Activated naive CD8-positive, alpha-beta T cell treated with anti-CD3 and anti-CD28 coated beads, Interleukin-2, amount 50 U/mL, for 24 hours (primary cell): ENCODE data around the gene COA7.

Source experiments
- ATAC-seq: fragments of 150-1000 bp; cut with Tn5 transposase; one replicate; pipeline ENCODE4 v1.10.0; 2021
- DNase-seq: peaks from one replicate; pipeline ENCODE4 v3.0.0; 2021
- H3K27ac Mint-ChIP-seq: one replicate; pipeline ENCODE4 v1.8.0; 2021; ENCODE audit warnings: mild to moderate bottlenecking, mixed read lengths
- H3K27me3 Mint-ChIP-seq: one replicate; pipeline ENCODE4 v1.8.0; 2021; ENCODE audit warnings: mixed read lengths
- H3K36me3 Mint-ChIP-seq: one replicate; pipeline ENCODE4 v1.8.0; 2021; ENCODE audit warnings: low read depth, mixed read lengths
- H3K4me1 Mint-ChIP-seq: one replicate; pipeline ENCODE4 v1.8.0; 2021; ENCODE audit warnings: mixed read lengths
- H3K4me3 Mint-ChIP-seq: one replicate; pipeline ENCODE4 v1.8.0; 2021; ENCODE audit warnings: mild to moderate bottlenecking, moderate library complexity, mixed read lengths
- H3K9me3 Mint-ChIP-seq: one replicate; pipeline ENCODE4 v1.8.0; 2021; ENCODE audit warnings: mixed read lengths

Gene COA7

DNA sequence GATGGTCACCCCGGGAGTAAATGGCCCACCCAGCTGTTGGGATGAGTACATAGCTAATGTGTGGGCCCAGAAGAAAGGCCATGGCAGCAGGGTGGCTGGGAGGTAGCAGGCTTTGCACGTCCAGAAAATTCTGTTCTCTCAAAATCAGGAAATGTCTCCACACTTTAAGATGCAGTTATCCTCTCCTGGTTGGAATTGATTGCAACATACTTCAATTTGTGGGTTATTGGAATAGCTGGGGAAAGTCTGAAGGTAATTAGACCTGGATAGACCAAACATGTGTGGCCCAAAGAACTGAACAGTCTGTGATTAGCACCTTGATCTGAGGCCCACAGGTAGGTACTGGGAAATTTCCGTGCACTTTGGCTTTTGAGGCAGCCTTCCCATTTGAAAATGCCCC is 30.2 kb downstream of the COA7 start:
- Mint-ChIP-seq H3K27me3 (no peaks in the 10 kb centered on the region), H3K36me3 (peaks cover 3% of the 10 kb centered on the region), H3K9me3 (no peaks in the 10 kb centered on the region), H3K27ac (no peak overlapping the region), H3K4me3 (no peak overlapping the region), H3K4me1 (peaks cover 6% of the 10 kb centered on the region)
- ATAC-seq, result no peak
- DNase-seq, result no peak

DNA sequence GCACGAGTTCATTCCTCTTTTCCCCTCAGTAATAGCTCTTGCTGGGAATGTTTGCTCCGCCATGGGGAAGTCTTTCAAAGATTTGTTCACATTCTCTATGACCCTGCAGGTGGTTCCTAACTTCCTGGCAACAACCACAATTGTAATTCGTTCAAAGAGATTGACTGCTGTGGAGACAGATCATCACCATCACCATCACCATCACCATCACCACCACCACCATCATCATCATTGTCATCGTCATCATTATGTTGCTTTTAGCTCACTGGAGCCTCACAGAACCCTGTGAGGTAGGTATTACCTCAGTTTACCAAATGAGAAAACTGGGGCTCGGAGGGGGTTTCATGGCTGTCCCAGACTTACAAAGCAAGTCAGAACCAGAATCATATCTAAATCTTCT is 30.9 kb downstream of the COA7 start:
- DNase-seq, result no peak
- peaks cover 3% of the 10 kb centered on the region for H3K36me3 Mint-ChIP-seq
- peaks cover 6% of the 10 kb centered on the region for H3K4me1 Mint-ChIP-seq
- no peaks in the 10 kb centered on the region for H3K9me3 Mint-ChIP-seq
- ATAC-seq, result no peak
- no peak overlapping the region for H3K27ac Mint-ChIP-seq
- no peak overlapping the region for H3K4me3 Mint-ChIP-seq
- no peaks in the 10 kb centered on the region for H3K27me3 Mint-ChIP-seq

DNA sequence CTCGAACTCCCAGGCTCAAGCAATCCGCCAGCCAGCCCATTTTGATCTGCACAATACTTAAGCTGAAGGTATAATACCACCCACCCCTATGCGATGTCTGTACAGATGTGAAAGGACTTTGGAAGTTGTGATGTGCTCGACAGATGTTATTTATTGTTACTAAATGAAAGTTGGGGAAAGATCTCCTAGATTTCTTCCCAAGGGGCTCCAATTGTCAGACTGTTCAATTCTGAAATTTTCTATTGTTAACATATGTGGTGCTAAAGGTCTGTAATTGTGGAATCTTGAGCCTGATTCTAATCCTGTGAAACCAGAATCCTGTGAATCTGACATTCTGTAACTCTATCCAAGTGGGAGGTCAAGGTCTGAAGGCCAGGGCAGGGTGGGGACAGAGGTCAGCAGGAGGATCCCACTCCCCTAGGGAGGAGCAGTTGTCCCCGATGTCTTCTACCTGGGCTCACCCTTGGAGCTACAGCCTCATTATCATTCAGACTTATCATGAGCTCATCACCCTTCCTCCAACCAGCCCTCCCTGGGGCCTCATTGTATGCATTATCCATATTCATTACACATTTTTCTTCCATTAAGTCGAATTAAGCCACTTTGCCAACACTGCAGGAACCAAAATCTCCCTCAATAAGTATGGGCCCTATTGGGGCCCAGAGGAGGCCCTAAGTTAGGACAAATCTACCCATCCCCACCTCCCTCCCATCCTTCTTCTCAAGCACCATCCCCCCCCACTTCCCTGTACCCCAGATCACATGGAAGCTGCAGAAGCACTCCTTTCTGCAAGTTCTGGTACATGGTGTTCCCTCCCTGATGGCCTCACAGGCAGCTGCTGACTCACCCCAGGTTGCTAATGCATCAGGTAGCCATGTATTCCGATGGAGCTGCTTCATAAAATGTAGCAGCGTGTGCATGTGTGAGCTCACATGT is 32.9 kb downstream of the COA7 start:
- H3K27me3 Mint-ChIP-seq, result no peaks in the 10 kb centered on the region
- no peaks in the 10 kb centered on the region for H3K9me3 Mint-ChIP-seq
- no peaks in the 10 kb centered on the region for H3K36me3 Mint-ChIP-seq
- DNase-seq, result no peak
- H3K27ac Mint-ChIP-seq, result no peak overlapping the region
- peaks cover 8% of the 10 kb centered on the region for H3K4me1 Mint-ChIP-seq
- no peak overlapping the region for H3K4me3 Mint-ChIP-seq
- ATAC-seq, result no peak

DNA sequence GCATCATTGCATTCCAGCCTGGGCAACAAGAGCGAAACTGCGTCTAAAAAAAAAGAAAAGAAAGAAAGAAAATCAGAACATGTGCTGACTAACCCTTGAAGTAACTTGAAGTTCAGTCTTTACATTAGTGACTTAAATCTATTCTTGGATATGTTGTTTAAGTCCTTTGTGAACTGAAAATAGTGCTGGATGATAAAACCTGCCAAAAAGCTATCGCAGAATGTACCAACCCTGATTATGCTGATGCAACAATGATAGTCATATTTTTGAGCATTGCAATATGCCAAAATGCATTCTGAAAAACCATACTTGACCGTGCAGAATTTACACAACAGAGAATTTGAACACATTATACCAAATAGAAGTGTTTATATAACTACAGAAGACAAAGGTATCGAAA is 34.4 kb downstream of the COA7 start:
- no peaks in the 10 kb centered on the region for H3K36me3 Mint-ChIP-seq
- H3K9me3 Mint-ChIP-seq, result no peaks in the 10 kb centered on the region
- no peaks in the 10 kb centered on the region for H3K27me3 Mint-ChIP-seq
- peaks cover 16% of the 10 kb centered on the region for H3K4me1 Mint-ChIP-seq
- ATAC-seq, result no peak
- no peak for DNase-seq
- H3K4me3 Mint-ChIP-seq, result no peak overlapping the region
- H3K27ac Mint-ChIP-seq, result no peak overlapping the region

DNA sequence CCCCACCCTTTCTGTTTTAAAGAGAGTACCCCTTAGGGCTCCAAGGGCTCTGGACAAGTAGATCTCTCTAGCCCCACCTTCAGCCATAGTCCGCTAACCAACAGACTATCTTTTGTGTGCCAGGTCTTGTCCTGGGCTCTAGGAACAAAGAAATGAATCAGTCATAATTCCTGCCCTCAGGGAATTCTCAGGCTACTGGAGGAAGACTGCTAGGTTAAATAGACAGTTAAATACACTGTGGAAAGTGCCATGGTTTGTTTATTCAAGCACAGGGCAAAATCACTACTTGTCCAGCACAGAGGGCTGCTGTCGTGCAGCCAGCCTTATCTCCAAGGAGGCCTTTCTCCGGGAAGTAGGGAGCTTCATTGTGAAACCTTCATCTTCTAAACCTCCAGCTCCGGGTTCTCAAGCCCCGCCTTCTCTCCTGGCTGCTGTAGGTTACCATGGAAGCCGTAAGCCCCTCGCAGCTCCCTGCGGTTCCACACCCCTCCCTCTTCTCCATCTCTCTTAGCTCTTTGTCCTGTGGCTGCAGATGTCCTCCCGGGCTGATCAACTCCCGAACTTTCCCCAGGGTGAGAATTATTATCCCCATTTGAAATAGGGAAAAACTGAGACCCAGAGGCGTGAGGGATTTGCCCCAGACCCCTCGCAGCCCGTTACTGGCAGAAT is 35.4 kb downstream of the COA7 start:
- no peak overlapping the region for H3K27ac Mint-ChIP-seq

DNA sequence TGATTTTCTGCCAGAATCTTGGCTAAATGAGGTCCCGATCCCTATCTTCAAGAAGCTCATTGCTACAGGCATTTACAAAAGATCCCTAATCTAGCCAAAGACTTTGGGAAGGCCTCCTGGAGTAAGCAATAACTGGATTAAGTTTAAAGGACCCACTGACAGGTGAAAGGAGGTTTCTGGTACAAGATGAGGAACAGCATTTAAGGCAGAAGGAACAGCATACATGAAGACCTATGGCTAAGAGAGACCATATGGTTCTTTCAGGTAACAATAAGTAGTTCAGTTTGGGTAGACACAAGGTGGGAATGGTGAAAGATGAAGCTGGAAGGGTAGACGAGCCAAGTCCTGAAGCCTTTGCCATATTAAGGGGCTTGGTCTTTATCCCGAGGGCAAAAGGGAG is 37.3 kb downstream of the COA7 start:
- DNase-seq, result no peak
- no peaks in the 10 kb centered on the region for H3K27me3 Mint-ChIP-seq
- no peak overlapping the region for H3K4me3 Mint-ChIP-seq

More for the DNA sequence above, 35.4 kb downstream of the COA7 start:
- Mint-ChIP-seq H3K4me3 (no peak overlapping the region), H3K9me3 (no peaks in the 10 kb centered on the region), H3K27me3 (no peaks in the 10 kb centered on the region), H3K36me3 (no peaks in the 10 kb centered on the region), H3K4me1 (peaks cover 23% of the 10 kb centered on the region)
- no peak for DNase-seq
- no peak for ATAC-seq

DNA sequence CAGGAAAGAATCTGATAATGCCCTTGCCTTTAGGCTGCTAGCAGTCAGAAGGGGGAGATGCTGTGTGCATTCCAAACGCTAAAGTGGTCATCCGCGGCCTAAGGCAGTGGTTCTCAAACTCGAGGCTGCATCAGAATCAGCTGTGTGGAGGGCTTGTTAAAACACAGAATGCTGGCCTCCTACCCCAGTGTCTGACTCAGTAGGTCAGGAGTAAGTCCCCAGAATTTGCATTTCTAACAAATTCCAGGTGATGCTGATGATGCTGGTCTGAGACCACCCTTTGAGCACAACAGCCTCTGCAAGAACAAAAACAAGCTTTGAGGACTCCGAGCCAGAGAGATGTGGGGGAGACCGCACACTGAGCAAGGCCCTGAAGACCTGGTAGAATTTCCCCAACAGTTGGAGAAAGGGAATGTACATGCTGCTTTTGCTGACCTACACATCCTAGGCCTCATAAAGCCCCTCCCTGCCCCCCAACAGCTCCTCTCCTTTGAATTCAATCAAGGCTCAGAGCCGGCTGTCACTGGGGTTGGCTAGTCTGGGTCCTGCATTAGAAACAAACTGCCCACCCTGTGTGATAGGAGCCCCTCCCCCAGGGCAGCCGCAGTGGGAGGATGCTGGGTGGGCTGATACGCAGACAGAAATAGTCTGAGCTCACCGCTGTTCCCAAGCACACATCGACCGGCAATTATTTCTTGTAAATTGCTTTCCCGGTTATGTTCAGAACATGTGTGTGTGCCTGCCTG is 38.1 kb downstream of the COA7 start:
- ATAC-seq (no peak), DNase-seq (no peak)
- Mint-ChIP-seq H3K4me1 (peaks cover 38% of the 10 kb centered on the region), H3K27me3 (no peaks in the 10 kb centered on the region), H3K36me3 (peaks cover 5% of the 10 kb centered on the region), H3K27ac (peak overlapping the region; percentile 93), H3K9me3 (no peaks in the 10 kb centered on the region), H3K4me3 (peak overlapping the region; percentile 48)

More for the DNA sequence above, 37.3 kb downstream of the COA7 start:
- Mint-ChIP-seq H3K4me1 (peaks cover 33% of the 10 kb centered on the region), H3K9me3 (no peaks in the 10 kb centered on the region), H3K36me3 (peaks cover 5% of the 10 kb centered on the region), H3K27ac (peak overlapping the region; percentile 93)
- no peak for ATAC-seq

DNA sequence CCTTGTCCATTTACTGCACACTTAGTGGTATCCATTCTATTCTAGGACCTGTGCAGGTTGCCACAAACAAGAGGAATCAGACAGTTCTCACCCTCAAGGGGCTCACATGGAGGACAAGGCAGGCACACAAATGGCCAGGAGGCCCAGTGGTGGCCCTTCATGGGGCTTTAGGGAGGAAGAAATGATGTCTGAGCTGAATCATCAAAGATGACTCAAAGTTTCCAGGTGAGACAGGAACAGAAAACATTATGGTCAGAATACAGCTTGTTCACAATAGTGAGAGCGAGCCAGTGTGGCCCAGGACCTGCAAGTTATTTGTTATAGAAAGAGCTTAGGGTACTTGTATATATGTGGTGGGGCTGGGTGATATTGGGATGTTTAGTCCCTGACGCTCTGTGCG is 38.8 kb downstream of the COA7 start:
- Mint-ChIP-seq H3K27ac (peak overlapping the region; percentile 93), H3K27me3 (no peaks in the 10 kb centered on the region), H3K4me1 (peaks cover 38% of the 10 kb centered on the region), H3K36me3 (peaks cover 5% of the 10 kb centered on the region), H3K4me3 (peak overlapping the region; percentile 48), H3K9me3 (no peaks in the 10 kb centered on the region)
- peak; percentile 82 for ATAC-seq
- DNase-seq, result peak; percentile 35

DNA sequence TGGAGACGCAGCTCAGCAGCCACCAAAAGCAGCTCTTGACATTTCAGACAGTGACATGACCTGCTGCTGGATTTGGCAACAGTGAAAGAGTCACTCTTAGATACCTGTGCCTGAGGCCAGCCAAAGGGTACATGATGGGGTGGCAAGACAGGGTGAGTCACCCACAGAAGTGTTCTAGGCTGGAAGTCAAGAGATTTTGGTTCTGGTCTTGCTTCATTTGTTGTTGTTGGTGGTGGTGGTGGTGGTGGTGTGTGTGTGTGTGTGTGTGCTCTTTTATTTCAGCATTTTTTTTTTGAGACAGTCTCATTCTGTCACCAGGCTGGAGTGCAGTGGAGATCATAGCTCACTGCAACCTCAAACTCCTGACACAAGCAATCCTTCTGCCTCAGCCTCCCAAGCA is 39.4 kb downstream of the COA7 start:
- peak; percentile 92 for ATAC-seq
- no peaks in the 10 kb centered on the region for H3K27me3 Mint-ChIP-seq
- peak; percentile 39 for DNase-seq
- H3K27ac Mint-ChIP-seq, result peak overlapping the region; percentile 93
- peaks cover 38% of the 10 kb centered on the region for H3K4me1 Mint-ChIP-seq
- H3K9me3 Mint-ChIP-seq, result no peaks in the 10 kb centered on the region
- H3K36me3 Mint-ChIP-seq, result peaks cover 8% of the 10 kb centered on the region
- H3K4me3 Mint-ChIP-seq, result peak overlapping the region; percentile 48

DNA sequence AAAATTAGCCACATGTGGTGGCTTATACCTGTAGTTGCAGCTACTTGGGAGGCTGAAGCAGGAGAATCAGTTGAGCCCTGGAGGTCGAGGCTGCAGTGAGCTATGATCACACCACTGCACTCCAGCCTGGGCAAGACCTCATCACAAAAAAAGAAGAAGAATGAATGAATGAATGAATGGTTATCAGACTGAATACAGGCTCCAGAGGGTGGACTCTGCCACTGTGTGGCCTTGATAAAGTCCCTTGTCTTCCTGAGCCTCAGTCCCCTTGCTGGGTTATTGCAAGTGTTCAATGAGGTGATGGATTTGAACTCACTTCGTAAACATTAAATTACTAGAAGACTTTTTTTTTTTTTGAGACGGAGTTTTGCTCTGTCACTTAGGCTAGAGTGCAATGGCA is 40.4 kb downstream of the COA7 start:
- Mint-ChIP-seq H3K27me3 (no peaks in the 10 kb centered on the region), H3K36me3 (peaks cover 10% of the 10 kb centered on the region), H3K9me3 (no peaks in the 10 kb centered on the region), H3K4me1 (peaks cover 39% of the 10 kb centered on the region), H3K27ac (no peak overlapping the region), H3K4me3 (no peak overlapping the region)
- ATAC-seq, result no peak
- no peak for DNase-seq

DNA sequence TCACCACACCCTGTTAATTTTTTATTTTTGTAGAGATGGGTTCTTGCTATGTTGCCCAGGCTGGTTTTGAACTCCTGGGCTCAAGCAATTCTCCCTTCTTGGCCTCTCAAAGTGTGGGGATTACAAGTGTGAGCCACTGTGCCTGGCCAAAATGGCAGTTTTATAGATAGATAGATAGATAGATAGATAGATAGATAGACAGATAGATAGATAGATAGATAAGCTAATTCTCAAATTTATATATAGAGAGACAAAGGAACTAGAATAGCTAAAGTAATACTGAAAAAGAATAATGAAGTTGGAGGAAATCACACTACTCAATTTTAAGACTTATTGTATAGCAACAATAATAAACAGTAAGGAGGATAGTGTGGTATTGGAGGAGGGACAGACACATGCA is 44.1 kb downstream of the COA7 start:
- no peak overlapping the region for H3K4me3 Mint-ChIP-seq

DNA sequence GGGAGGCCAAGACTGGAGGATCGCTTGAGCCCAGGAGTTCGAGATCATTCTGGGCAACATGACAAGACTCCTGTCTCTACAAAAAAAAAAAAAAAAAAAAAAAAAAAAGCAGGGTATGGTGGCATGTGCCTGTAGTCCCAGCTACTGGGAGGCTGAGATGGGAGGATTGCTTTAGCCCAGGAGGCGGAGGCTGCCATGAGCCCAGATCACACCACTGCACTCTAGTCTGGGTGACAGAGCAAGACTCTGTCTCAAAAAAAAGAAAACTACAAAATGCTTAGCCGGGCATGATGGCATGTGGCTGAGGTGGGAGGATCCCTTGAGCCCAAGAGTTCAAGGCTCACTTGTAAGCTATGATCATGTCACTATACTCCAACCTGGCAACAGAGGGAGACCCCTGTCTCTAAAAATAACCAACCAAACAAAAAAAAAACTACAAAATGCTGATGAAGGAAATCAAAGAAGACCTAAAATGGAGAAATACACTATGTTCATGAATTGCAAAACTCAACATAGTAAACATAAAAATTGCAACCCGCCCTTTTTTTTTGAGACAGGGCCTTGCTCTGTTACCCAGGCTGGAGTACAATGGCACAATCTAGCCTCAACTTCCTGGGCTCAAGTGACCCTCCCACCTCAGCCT is 44.8 kb downstream of the COA7 start:
- no peak overlapping the region for H3K27ac Mint-ChIP-seq
- H3K4me3 Mint-ChIP-seq, result no peak overlapping the region
- H3K36me3 Mint-ChIP-seq, result peaks cover 13% of the 10 kb centered on the region

More for the DNA sequence above, 44.1 kb downstream of the COA7 start:
- peaks cover 27% of the 10 kb centered on the region for H3K4me1 Mint-ChIP-seq
- H3K27ac Mint-ChIP-seq, result no peak overlapping the region
- H3K27me3 Mint-ChIP-seq, result no peaks in the 10 kb centered on the region
- H3K9me3 Mint-ChIP-seq, result no peaks in the 10 kb centered on the region
- peaks cover 13% of the 10 kb centered on the region for H3K36me3 Mint-ChIP-seq
- ATAC-seq (no peak), DNase-seq (no peak)

DNA sequence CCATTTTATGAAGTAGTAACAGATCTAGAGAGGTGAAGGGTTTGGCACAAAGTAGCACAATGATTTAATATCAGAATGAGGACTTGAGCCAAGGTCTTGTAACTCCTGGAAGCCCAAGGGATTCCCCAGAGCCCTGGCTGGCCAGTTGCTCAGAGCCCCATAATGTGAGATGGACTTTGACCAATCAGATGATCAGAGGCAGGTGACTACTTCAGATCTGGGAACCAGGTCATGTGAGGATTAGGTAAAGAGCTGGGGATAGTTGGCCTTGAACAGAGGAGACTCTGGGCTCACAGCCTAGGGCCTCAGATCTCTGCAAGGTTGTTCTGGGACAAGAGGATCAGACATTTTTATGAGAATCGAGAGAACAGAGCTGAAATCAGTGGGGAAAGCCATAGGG is 46.2 kb downstream of the COA7 start:
- Mint-ChIP-seq H3K4me3 (no peak overlapping the region), H3K9me3 (no peaks in the 10 kb centered on the region), H3K4me1 (peaks cover 13% of the 10 kb centered on the region), H3K36me3 (peaks cover 9% of the 10 kb centered on the region), H3K27ac (no peak overlapping the region), H3K27me3 (no peaks in the 10 kb centered on the region)
- DNase-seq (no peak), ATAC-seq (no peak)

More for the DNA sequence above, 44.8 kb downstream of the COA7 start:
- no peaks in the 10 kb centered on the region for H3K27me3 Mint-ChIP-seq
- no peak for ATAC-seq
- no peaks in the 10 kb centered on the region for H3K9me3 Mint-ChIP-seq
- H3K4me1 Mint-ChIP-seq, result peaks cover 19% of the 10 kb centered on the region
- DNase-seq, result no peak

DNA sequence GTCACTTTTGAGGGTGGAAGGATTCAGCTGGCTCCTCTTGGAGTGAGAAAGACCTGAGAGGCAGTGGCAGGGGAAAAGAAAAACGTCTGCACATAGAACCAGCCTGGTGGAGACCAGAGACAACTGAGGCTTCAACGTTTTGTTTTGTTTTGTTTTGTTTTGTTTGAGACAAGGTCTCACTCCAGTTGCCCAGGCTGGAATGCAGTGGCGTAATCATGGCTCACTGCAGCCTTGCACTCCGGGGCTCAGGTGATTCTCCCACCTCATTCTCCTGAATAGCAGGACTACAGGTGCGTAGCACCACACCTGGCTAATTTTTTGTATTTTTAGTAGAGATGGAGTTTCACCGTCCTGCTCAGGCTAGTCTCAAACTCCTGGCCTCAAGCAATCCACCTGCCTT is 52.9 kb downstream of the COA7 start:
- H3K36me3 Mint-ChIP-seq, result peaks cover 12% of the 10 kb centered on the region
- no peak overlapping the region for H3K27ac Mint-ChIP-seq
- peaks cover 6% of the 10 kb centered on the region for H3K9me3 Mint-ChIP-seq
- H3K4me3 Mint-ChIP-seq, result no peak overlapping the region
- peaks cover 15% of the 10 kb centered on the region for H3K4me1 Mint-ChIP-seq
- DNase-seq (no peak), ATAC-seq (no peak)
- no peaks in the 10 kb centered on the region for H3K27me3 Mint-ChIP-seq
